Inferior parietal cortex (tissue), 1 donor: ENCODE data around the gene ABCC6.
"Not testable (repeated sequence)": the region's sequence is repeated elsewhere in the genome, so short reads cannot be mapped to it uniquely, and the experiment has no call there.

Source experiments
- DNase-seq: peaks from one replicate; pipeline ENCODE4 v3.0.0-alpha.2; 2016; ENCODE audit errors: extremely low spot score

The ABCC6 gene

DNA sequence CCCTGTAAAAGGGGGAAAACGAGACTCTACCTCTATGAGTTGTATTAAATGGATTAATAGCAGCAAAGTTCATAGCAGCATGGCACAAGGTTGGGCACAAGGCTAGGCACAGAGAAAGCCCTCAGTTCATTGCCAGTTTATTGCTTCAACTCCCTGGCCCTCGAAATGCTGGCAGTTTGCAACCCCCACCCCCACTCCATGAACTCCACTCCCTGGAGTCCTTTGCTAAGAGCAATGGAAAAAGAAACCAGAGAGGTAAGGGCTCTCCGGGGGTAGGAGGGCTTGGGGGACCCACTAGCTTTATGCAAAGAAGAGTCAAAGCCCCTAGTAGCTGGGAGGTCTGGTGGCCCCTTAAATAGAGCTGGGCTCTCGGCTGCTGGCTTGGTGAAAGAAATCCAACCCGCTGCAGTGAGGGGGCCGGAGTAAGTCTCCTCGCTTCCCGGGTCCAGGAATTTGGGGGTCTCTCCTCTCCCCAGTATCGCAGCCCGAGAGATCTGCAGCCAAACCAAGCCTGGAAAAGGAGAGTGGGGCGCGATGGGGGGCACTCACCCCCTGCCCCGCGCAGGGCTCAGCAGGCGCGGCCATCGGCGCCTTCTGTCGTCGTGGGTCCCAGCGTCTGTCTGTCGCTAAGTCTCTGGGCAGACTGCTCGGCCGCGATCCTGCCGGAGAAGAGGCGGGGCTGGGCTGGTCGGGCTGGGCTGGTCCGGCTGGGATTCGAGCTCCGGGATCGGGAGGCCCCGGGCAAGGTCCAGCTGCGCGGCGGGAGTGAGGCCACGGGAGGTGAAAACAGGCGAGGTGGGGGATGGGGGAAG lies at the start of gene ABCC6:
ABCC6 (minus strand) TSS at position 645 of the 812 bp plus-strand sequence; CDS start at position 585, 60 bp downstream.
- DNase-seq = not testable (repeated sequence)

DNA sequence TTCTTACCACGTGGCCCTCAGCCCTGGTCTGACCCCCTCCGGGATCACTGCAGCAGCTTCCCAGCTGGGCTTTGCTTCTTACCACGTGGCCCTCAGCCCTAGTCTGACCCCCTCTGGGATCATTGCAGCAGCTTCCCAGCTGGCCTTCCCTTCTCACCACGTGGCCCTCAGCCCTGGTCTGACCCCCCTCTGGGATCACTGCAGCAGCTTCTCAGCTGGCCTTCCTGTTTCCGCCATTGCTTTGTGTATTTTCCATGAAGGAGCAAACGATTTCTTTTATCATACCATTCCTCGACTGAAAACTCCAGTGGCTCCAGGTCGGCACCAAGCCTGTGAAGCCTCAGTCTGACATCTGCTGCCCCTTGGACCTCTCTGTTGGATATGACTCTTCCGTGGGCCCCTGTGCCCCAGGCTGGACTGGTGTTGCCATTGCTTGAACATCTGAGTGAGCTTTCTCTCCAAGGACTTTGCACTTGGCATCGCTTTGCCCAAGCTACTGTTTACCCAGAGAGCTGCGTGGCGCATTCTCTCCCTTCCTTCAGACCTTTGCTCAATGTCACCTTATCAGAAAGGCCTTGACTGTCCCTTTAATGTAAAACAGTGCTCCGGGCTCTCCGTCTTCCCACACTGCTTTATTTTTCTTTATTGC lies 49.4 kb upstream of the ABCC6 start:
- DNase-seq = not testable (repeated sequence)

DNA sequence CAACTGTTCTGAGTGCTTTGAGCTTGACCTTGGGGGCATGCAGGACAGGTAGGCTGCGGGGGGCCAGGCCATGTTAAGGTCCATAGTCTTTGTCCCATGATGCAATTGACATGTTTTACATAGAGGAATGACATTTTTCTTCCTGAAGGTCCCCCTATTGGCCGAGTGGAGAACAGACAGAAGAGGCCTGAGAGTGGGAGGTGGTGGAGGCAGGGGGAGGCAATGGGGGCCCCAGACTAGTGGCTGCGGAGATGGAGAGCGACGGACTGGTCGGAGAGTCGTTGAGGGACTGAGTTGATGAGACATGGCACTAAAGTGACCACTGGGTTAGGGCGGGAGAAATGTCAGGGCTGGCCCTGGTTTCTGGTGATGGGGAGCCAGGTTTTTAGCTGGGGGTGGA lies 48.4 kb upstream of the ABCC6 start:
- not testable (repeated sequence) for DNase-seq

DNA sequence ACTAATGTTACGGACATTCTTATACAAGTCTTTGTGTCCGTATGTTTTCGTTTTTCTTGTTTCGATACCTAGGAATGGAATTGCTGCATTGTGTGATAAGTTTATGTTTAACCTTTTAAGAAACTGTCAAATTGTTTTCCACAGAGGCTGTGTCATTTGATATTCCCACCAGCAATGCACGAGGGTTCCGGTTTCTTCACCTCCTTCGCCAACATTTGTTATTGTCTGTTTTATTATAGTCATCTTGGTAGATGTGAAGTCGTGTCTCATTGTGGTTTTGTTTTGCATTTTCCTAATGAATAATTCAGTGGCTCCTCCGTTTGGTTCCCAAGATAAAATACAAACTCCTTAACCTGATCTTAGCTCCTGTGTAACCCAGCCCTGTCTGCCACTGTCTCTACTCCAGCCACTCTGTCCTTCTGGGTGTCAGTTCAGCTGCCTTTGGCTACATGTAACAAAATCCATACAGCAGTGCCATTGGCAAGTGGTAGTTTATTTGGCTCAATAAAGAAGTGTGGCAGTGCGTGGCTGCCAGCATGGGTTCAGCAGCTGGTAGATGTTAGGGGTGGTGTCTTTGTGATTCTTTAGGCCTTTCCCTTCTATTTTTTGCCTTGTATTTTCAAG lies 45.0 kb upstream of the ABCC6 start:
- DNase-seq = not testable (repeated sequence)

DNA sequence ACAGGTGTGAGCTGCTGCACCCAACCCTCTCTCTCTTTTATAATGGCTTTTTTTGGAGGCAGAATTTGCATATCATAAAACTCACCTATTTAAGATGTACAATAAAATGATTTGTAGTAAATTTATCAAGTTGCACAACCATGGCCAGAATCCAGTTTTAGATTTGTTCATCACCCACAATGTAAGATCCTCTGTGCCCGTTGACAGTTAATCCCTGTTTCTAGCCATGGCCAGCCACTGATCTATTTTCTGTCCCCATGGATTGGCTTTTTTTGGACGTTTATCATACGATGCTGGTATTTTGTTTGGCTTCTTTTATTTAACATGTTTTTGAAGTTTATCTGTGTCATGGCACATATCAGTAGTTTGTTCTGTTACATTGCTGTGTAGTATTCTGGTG lies 44.4 kb upstream of the ABCC6 start:
- DNase-seq = not testable (repeated sequence)

DNA sequence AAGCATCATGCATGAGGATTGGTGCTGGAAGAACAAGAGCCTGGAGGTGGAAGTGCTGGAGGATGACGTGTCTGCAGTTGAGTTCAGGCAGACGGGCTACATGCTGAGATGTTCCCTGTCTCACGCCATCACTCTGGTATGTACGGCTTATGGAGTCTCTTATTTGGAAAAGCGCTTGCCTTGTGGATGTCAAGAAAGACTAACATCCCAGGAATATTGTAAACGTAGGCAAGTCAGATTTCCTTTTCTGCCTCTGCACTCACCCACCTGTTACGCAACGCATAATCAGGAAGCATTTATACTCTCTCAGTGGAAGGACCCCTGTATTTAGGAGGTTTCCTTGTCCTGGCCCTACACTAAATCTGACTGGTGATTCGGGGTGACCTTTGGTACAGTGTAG lies 41.8 kb upstream of the ABCC6 start:
- peak; percentile 2 for DNase-seq

DNA sequence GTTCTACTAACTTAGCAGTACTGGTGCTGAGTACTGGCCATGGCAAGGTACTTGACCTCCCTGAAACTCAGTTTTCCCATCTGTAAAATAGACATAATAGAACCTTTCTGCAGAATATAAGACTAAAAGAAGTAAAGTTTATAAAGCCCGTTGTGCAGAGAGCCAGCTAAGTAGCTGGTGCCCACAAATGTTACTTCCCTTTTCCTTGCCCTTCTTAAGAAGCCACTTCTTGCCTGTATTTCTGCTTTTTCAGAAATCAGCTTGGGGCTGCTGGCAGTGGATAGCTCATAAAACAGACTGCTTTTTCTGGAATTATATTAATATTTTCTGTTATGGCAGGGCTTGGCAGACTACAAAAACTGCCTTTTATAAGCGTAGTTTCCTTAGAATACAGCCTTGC lies 40.7 kb upstream of the ABCC6 start:
- not testable (repeated sequence) for DNase-seq

DNA sequence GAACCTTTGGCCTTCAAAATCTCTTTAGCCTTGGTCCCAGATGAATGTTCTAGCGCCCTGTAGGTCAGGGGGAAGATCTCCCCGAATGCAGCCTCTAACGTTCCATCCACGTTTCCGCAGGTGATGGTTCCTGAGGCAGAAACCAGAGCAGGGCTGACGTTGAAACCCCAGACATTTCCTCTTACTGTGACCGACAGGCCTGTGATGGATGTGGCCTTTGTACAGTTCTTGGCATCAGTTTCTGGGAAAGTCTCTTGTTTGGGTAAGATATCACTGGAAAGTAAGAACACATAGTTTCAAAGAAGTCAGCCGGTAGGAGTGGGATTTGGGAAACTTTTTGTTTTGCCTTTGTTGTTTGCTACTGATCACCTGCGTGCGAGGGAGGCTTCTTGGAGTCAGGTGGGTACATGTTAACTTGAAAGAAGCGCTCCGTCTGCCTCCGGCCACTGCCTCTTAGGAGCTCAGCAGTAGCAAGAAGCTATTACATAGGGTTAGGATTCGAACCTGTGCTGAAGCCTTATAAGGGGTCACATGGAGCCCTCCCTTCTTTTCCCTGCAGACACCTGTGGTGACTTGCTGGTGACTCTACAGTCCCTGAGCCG lies 39.8 kb upstream of the ABCC6 start:
- DNase-seq = not testable (repeated sequence)

DNA sequence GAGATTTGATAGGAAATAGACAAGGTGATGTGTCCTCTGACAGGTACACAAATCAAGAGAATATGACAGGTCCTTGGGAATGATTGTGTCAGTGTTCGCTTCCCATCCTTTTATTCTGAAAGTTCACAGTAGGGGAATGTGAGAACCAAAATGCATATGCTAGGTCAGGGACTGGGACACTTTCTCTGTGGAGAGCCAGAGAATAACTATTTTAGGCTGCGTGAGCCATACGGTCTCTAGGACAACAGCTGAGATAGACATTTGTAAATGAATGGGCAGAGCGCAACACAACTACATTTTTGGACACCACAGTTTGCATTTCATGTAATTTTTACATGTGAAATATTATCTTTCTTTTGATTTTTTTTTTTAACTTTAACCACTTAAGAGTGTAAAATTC lies 36.7 kb upstream of the ABCC6 start:
- not testable (repeated sequence) for DNase-seq

DNA sequence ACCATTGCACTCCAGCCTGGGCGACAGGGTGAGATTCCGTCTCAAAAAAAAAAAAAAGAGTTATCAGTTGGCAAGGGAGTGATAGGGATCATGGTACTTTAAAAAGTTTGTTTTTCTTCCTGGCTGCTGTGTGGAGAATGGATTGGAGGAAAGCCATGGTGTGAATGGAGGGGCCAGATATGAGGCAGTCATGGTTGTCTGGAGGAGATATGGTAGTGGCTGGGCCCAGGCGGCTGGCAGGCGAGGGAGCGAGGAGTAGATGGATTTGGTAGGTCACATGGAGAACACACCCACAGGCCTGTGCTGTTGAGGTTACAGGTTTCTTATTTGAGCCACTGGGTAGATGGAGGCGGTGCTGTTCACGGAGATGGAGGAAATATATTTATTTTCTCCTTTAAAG lies 35.5 kb upstream of the ABCC6 start:
- not testable (repeated sequence) for DNase-seq

DNA sequence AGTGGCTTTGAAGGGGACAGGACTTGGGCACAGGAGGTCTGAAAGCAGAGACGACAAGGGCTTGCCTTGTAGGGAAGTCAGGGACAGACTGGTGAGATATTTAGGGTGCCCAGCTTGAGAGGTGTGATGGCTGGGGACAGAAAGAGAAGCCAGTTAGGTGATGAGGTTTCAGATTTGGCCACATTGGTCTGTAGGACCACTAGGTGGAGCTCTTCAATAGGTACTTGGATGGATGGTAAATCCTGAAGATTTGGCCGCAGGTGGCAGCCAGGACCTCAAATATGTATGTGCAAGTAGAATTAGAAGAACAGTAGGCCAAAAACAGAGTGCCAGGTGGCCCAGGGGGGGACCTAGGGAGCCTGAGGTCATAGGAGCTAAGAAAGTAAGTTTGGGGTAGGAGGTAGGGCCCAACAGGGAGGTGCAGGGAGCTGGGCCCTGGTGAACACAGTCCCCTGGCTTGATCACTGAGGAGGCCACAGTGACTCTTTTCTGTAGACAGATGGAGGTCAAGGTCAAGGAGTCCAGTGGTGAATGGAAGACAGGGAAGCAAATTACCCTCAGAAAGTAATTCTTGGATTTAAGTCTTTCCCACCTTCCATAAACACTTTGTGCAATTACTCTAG lies 34.1 kb upstream of the ABCC6 start:
- not testable (repeated sequence) for DNase-seq

DNA sequence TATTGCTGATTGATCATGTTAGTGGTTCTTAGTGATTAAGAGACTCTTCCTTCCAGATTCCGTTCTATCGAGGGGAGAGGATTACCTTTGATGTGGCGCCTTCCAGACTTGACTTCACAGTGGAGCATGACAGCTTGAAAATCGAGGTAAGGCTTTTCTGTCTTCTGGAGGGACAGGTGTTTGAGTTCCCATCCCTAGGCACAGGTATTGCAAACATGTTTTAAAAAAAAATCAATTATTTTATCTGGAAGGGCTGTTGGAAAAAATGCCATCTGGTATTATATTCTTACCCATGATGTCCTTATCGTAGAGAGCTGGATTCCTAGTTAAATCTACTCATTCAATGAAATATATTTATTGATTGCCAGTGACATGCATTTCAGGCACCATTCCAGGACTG lies 29.1 kb upstream of the ABCC6 start:
- not testable (repeated sequence) for DNase-seq

DNA sequence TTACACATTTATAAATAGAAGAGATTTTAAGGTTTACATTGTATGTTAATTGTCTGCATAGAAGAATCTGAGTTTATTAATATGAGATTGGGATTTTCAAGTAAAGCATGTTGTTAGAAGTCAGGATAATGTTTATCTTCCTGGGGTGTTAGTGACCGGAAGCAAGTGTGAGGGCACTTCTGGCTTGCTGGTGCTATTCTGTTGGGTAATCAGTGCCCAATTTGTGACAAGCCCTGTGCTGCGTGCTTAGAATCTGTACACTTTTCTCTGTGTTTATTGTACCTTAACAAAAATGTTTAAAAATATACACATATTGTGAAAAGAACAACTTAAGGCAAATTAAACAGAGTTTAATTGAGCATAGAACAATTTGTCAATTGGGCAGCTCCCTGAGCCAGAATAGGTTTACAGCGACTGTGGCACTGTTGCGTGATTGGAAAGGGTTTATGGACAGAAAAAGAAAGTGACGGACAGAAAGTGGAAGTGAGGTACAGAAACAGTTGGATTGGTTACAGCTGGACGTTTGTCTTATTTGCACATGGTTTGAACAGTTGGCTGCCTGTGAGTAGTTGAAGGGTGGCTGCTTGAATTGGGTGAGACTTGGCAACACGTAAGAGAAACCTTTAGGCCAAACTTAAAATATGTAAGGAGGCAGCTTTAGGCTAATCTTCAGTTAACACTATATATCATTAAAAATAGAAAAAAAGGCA lies 26.5 kb upstream of the ABCC6 start:
- not testable (repeated sequence) for DNase-seq

DNA sequence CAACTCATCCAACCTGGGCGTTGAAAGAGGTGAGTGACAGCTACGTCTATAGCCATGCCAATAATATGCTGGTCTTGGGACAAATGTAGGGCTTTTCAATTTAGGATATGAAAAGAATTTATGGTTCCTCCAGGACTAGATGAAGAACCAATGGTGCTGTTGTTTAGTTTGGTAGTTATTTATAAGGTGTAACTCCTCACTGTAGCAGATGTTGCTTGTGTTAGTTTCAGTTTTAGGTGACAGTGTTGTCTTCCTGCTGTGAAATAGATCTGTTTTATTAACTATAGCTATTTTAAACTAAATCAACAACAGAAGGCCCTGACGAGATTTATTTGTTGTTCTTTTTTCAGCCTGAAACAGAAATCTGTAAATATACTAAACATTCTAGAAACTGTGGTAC lies 24.1 kb upstream of the ABCC6 start:
- not testable (repeated sequence) for DNase-seq

DNA sequence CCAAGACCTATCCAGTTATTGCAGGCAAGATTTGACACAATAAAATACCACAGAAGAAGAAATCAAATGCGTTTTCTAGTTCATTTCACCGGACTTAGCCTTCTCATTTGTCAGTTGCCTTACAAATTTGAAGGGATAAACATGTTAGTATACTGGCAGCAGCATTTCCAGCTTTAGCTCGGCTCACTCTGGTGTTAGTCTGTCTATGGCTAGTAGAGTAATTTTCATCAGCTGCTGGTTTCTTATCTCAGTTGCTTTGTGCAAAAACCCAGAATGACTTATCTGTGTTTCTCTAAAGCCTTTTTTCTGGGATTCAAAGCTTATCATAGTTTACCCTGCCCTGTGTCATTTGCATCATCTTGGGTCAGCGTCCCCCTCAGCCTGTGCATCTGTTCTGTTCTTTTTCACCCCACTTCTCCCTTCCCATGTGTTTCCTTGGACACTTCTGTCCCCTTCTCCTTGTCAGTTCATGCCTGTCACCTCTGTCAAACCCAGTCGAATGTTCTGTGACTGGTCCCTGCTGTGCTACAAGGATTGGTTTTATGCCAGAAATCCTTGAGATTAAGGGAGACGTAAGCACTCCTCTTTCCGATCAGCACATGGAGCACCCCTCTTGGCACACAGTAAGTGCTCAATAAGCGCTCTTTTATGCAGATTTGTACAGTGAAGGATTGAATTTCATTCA lies 23.4 kb upstream of the ABCC6 start:
- not testable (repeated sequence) for DNase-seq

DNA sequence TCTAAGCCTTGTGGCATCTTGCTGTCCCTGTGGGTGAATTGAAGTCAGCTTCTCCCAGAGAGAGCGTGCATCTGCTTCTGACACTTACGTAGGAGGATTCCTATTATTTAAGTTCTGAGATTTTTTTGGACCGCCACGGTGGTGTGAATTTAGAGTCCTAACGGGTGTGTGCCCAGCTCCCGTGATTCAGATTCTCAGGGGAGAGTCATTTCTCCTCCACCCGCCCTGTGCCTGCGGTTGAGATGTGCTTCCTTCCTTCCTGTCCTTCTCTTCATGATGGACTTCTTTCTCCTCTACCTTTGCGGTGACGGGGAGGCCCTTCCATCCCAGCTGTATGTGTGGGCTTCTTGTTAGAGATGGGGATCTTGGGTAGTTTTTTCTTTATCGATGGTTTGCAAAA lies 20.6 kb upstream of the ABCC6 start:
- DNase-seq = not testable (repeated sequence)

DNA sequence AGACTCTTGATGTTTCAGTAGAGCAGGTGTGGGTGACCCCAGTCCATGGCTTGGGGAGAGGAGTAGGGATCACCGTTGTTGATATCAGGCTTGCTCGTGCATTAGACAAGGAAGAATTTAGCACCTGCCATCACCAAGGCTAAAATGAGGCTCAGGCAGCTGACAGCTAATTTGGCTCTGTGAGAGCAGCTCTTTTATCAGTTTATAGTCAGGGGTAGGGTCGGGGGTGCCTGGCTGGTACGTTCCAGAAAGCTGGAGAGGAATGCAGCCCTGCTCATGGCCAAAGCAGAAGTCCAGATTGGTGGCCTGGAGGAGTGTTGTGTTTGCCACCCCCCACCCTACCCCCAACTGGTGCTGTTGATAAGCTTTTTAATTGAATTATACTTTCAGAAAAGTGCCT lies 17.4 kb upstream of the ABCC6 start:
- DNase-seq = not testable (repeated sequence)

DNA sequence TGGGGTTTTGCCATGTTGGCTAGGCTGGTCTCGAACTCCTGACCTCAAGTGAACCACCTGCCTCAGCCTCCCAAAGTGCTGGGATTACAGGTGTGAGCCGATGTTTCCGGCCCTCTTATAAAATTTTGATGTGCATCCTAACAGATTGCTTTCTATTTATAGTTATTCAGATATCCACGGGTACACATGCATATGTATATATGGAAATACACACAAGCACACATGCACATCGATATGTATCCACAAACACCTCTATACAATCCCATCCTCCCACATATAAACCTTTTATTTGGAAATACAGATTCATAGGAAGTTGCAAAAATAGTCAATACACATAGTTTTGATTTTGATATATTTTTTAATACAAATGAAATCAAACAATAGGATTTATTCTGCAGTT lies 14.4 kb upstream of the ABCC6 start:
- not testable (repeated sequence) for DNase-seq

DNA sequence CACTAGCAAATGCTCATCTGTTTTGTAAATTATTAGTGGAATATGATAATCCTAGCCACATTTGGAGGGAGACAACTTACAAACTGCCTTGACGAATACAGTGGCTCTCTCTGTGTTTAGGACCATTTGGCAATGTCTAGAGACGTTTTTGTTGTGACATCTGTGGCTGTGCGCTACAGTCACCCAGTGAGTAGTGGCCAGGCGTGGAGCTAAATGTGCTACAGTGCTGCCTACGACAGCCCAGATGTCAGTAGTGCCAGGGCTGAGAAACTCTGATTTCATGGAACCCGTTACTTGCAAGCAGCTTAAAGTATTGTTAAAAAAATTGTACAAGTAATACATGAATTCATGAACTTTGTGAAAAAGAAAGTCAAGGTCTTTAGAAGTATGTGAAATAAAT lies 13.8 kb upstream of the ABCC6 start:
- peak; percentile 11 for DNase-seq

DNA sequence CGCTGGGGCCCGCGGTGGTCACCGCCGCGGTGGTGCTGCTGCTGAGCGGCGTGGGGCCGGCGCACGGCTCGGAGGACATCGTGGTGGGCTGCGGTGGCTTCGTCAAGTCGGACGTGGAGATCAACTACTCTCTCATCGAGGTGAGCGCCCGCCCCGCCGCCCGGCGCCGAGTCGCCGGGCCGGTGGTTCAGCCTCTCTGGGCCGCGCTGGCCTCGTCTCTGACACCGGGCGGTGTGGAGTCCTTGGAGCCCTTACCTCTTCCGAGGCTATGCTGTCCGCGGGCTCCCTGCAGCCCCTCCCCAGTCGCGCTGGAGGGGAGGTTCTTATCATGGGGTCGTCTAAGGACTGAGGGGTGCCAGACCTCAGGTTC lies 9.4 kb upstream of the ABCC6 start:
- DNase-seq = not testable (repeated sequence)
